ENCODE measurements around the gene EML3. TPM values are rescaled to one million over a fixed set of nuclear protein-coding genes. Genes with fewer than 3 reads are reported as not detected.
A peak's percentile ranks its signal among the peaks of the same experiment; 100 is the strongest.

The EML3 gene
- total and polyA plus RNA-seq, 2 of the 13 experiments (the other 11 are each of a cell fraction or from before 2014, with no cell fraction given), result 10.6 to 12.3 TPM

DNA sequence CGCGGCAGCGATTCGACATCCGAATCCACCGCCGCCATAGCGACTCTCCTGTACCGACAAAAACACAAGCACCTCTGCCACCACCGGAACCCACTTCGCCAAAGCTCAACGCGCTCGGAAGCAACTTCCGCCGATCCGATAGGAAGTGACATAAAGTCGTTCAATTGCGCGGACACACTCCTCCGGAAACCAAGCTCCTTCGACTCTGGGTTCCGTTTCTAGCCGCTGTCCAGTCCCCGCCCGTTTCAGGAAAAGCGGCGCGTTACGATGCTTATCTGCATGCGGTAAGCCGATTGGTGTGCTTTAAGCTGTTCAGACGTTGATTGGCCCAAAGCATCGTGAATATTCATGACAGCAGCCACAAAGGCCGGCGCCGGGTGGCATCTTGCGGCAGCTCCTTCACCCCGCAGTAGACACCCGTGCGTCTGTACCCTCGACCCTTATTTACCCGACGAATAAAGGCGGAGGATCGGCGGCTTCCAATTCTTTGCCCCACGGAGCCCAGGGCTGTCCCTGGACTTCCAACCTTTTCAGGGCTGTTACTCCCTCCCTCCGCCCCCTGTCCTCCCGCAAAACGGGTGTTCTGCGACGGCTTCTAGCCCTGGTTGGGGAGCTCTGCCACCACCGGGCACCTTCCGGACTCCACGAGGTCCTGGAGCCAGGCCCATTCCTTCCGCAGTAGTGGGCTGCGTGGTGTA is 21.0 kb downstream of the EML3 start, which contains the start of gene TUT1 (continued):
- TF ChIP-seq, protein P1, sequence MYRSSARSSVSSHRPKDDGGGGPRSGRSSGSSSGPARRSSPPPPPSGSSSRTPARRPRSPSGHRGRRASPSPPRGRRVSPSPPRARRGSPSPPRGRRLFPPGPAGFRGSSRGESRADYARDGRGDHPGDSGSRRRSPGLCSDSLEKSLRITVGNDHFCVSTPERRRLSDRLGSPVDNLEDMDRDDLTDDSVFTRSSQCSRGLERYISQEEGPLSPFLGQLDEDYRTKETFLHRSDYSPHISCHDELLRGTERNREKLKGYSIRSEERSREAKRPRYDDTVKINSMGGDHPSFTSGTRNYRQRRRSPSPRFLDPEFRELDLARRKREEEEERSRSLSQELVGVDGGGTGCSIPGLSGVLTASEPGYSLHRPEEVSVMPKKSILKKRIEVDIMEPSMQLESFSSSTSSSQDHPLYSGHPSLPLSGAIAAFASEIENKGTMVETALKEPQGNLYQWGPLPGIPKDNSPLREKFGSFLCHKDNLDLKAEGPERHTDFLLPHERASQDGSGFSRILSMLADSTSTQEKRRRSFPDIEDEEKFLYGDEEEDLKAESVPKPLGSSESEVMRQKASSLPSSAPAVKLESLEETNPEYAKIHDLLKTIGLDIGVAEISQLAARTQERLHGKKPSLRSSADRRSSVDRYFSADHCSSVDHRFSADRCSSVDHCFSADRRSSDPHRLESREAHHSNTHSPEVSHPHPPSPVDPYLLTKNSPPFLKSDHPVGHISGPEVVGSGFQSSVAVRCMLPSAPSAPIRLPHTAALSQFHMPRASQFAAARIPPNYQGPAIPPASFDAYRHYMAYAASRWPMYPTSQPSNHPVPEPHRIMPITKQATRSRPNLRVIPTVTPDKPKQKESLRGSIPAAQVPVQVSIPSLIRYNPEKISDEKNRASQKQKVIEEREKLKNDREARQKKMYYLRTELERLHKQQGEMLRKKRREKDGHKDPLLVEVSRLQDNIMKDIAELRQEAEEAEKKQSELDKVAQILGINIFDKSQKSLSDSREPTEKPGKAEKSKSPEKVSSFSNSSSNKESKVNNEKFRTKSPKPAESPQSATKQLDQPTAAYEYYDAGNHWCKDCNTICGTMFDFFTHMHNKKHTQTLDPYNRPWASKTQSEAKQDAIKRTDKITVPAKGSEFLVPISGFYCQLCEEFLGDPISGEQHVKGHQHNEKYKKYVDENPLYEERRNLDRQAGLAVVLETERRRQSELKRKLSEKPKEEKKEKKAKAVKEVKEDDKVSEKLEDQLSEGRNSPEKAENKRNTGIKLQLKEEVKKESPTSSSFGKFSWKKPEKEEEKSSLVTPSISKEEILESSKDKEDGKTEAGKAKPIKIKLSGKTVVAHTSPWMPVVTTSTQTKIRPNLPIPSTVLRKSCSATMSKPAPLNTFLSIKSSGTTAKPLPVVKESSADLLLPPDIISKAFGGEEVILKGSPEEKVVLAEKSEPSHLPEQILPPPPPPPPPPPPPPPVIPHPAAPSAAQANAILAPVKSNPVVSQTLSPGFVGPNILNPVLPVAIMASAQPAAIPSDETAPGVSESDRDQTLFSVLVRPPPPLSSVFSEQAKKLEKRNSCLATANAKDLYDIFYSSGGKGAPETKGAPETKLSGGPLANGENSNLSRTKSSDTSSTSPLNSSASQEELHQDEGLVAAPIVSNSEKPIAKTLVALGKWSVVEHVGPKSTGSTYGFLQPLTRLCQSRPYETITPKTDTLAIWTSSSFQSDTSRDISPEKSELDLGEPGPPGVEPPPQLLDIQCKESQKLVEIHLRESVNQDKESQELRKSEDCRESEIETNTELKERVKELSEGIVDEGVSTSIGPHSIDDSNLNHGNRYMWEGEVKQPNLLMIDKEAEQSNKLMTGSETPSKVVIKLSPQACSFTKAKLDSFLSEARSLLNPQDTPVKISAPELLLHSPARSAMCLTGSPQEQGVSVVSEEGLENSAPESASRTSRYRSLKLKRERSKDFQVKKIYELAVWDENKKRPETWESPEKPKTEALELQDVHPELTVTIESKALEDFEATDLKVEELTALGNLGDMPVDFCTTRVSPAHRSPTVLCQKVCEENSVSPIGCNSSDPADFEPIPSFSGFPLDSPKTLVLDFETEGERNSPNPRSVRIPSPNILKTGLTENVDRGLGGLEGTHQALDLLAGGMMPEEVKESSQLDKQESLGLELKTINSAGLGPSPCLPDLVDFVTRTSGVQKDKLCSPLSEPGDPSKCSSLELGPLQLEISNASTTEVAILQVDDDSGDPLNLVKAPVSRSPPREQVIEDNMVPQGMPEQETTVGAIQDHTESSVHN (CRISPR knock-in tag; IDR thresholded peaks at IDR 0.05), result peak; percentile 54; the same call in 1 of the 2 replicates
- TF ChIP-seq SRSF1 (optimal IDR thresholded peaks at IDR 0.05; ENCODE audit: low read depth, low read length) (peak; percentile 80), SCMH1 (CRISPR knock-in tag; IDR thresholded peaks at IDR 0.05; ENCODE audit: borderline replicate concordance) (no peak), THAP11 (CRISPR knock-in tag; IDR thresholded peaks at IDR 0.05) (peak; percentile 97), PHF5A (CRISPR knock-in tag; IDR thresholded peaks at IDR 0.05; ENCODE audit: low read depth, unreplicated experiment) (peak; percentile 95), MBD4 (IDR thresholded peaks at IDR 0.05; ENCODE audit: borderline replicate concordance, low read length) (no peak), DNMT1 (CRISPR knock-in tag; IDR thresholded peaks at IDR 0.05) (0 out of 2 replicates have a peak, but pooled peaks have one; percentile 57), ZKSCAN8 (CRISPR knock-in tag; IDR thresholded peaks at IDR 0.05; ENCODE audit: borderline replicate concordance) (peak; percentile 66; the same call in 1 of the 2 replicates), ZNF761 (CRISPR knock-in tag; conservative IDR thresholded peaks at IDR 0.05) (peak; percentile 70; the same call in 1 of the 2 replicates), ZNF577 (CRISPR knock-in tag; IDR thresholded peaks at IDR 0.05; ENCODE audit: borderline replicate concordance, low read depth) (no peak)
- TF ChIP-seq, protein P2, sequence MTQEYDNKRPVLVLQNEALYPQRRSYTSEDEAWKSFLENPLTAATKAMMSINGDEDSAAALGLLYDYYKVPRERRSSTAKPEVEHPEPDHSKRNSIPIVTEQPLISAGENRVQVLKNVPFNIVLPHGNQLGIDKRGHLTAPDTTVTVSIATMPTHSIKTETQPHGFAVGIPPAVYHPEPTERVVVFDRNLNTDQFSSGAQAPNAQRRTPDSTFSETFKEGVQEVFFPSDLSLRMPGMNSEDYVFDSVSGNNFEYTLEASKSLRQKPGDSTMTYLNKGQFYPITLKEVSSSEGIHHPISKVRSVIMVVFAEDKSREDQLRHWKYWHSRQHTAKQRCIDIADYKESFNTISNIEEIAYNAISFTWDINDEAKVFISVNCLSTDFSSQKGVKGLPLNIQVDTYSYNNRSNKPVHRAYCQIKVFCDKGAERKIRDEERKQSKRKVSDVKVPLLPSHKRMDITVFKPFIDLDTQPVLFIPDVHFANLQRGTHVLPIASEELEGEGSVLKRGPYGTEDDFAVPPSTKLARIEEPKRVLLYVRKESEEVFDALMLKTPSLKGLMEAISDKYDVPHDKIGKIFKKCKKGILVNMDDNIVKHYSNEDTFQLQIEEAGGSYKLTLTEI (CRISPR knock-in tag; conservative IDR thresholded peaks at IDR 0.05), result no peak
- TF ChIP-seq, protein P3, sequence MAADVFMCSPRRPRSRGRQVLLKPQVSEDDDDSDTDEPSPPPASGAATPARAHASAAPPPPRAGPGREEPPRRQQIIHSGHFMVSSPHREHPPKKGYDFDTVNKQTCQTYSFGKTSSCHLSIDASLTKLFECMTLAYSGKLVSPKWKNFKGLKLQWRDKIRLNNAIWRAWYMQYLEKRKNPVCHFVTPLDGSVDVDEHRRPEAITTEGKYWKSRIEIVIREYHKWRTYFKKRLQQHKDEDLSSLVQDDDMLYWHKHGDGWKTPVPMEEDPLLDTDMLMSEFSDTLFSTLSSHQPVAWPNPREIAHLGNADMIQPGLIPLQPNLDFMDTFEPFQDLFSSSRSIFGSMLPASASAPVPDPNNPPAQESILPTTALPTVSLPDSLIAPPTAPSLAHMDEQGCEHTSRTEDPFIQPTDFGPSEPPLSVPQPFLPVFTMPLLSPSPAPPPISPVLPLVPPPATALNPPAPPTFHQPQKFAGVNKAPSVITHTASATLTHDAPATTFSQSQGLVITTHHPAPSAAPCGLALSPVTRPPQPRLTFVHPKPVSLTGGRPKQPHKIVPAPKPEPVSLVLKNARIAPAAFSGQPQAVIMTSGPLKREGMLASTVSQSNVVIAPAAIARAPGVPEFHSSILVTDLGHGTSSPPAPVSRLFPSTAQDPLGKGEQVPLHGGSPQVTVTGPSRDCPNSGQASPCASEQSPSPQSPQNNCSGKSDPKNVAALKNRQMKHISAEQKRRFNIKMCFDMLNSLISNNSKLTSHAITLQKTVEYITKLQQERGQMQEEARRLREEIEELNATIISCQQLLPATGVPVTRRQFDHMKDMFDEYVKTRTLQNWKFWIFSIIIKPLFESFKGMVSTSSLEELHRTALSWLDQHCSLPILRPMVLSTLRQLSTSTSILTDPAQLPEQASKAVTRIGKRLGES (CRISPR knock-in tag; IDR thresholded peaks at IDR 0.05; ENCODE audit: borderline replicate concordance), result no peak

Data from HepG2 (cell line).